HUDEP-2 (cell line): ENCODE data around the gene BASP1.

Experiments
- DNase-seq, 76 experiments: peaks; one replicate each; lab custom pipeline; 2025; ENCODE audit not compliant: unreplicated experiment in 76 of 76; lab: John Stamatoyannopoulos, UW

BASP1 gene

GRCh38 chr5:17221843-17222636, 4.6 kb downstream of the BASP1 start:
- DNase-seq, result no peak

GRCh38 chr5:17222664-17223063, 5.2 kb downstream of the BASP1 start:
- DNase-seq, result no peak

- DNase-seq, result no peak
These were observed 6.1 kb downstream of the BASP1 start for GRCh38 chr5:17223367-17224185.

- DNase-seq, result no peak
These were observed 7.6 kb downstream of the BASP1 start for GRCh38 chr5:17224858-17225511.

GRCh38 chr5:17225520-17225919, 8.1 kb downstream of the BASP1 start:
- DNase-seq, result no peak

- DNase-seq, result no peak
These were observed 10.4 kb downstream of the BASP1 start for GRCh38 chr5:17227868-17228267.

GRCh38 chr5:17228821-17229291, 11.4 kb downstream of the BASP1 start:
- no peak for DNase-seq

GRCh38 chr5:17229313-17229712, 11.9 kb downstream of the BASP1 start:
- DNase-seq, result no peak

- DNase-seq, result no peak
These were observed 12.8 kb downstream of the BASP1 start for GRCh38 chr5:17230191-17230590.

- no peak for DNase-seq
These were observed 13.5 kb downstream of the BASP1 start for GRCh38 chr5:17230808-17231525.

- no peak for DNase-seq
These were observed 15.0 kb downstream of the BASP1 start for GRCh38 chr5:17232405-17232804.

GRCh38 chr5:17233488-17233887, 16.1 kb downstream of the BASP1 start:
- DNase-seq, result no peak

GRCh38 chr5:17234374-17234773, 16.9 kb downstream of the BASP1 start:
- no peak for DNase-seq

- DNase-seq, result no peak
These were observed 18.4 kb downstream of the BASP1 start for GRCh38 chr5:17235731-17236330.

GRCh38 chr5:17238521-17239041, 21.1 kb downstream of the BASP1 start:
- no peak for DNase-seq

- DNase-seq, result no peak
These were observed 22.5 kb downstream of the BASP1 start for GRCh38 chr5:17239953-17240352.

GRCh38 chr5:17240487-17240886, 23.1 kb downstream of the BASP1 start:
- no peak for DNase-seq

- DNase-seq, result no peak
These were observed 24.2 kb downstream of the BASP1 start for GRCh38 chr5:17241635-17242034.

- no peak for DNase-seq
These were observed 26.0 kb downstream of the BASP1 start for GRCh38 chr5:17243287-17244063.
